ENCODE measurements around the gene ACSL3. TPM values are rescaled to one million over a fixed set of nuclear protein-coding genes. Genes with fewer than 3 reads are reported as not detected.

The ACSL3 gene
- total and polyA plus RNA-seq, 2 donors (not counting 1 experiment from before 2014, with no cell fraction given) = 6.7 to 46.0 TPM

GRCh38 chr2:222884805-222885424 is 24.1 kb downstream of the ACSL3 start:
- ATAC-seq (ENCODE audit: low read depth) (no peak), DNase-seq (no peak)
- no peak overlapping the region for H3K4me2 ChIP-seq (replicated peaks; ENCODE audit: low read depth, low read length, poor library complexity, severe bottlenecking)
- Mint-ChIP-seq H3K9me3 (ENCODE audit: insufficient read depth) (no peaks in the 10 kb centered on the region), H3K27me3 (no peaks in the 10 kb centered on the region), H3K4me1 (peaks cover 16% of the 10 kb centered on the region), H3K27ac (no peak overlapping the region), H3K4me3 (no peak overlapping the region)
- peaks cover 29% of the 10 kb centered on the region for H4K20me1 ChIP-seq (ENCODE audit: control insufficient read depth, insufficient read depth, low read length, poor library complexity, severe bottlenecking)
- no peak overlapping the region for H3K27ac ChIP-seq (ENCODE audit: low read length in 2 of 2)
- intact Hi-C loops (cut with micrococcal nuclease) = no loop called here
- no peak overlapping the region for H3K9ac ChIP-seq (ENCODE audit: low read length)
- CTCF ChIA-PET = no interaction called here
- peaks cover 0 to 5% of the 10 kb centered on the region in 2 experiments for H3K36me3 ChIP-seq (replicated peaks in 1 of 2; ENCODE audit: control extremely low read depth in 1 of 2, control insufficient read depth in 1 of 2, extremely low read depth in 1 of 2, insufficient read depth in 2 of 2, low read length in 1 of 2)
- H3K9me3 ChIP-seq (ENCODE audit: control extremely low read depth in 1 of 3, control insufficient read depth in 2 of 3, insufficient read depth in 1 of 3, low read length in 2 of 3) = no peaks in the 10 kb centered on the region
- H2AFZ ChIP-seq (ENCODE audit: insufficient read depth, low read depth, low read length, poor library complexity, severe bottlenecking) = no peak overlapping the region
- H3K4me3 ChIP-seq (ENCODE audit: control extremely low read depth in 1 of 5, extremely low read depth in 1 of 5, insufficient read depth in 1 of 5, low read depth in 2 of 5, low read length in 4 of 5) = no peak overlapping the region
- H3K4me1 ChIP-seq (ENCODE audit: control insufficient read depth in 2 of 2, insufficient read depth in 2 of 2, low read length in 2 of 2) = no peaks in the 10 kb centered on the region
- POLR2A ChIA-PET = no interaction called here
- H3K79me2 ChIP-seq (ENCODE audit: control insufficient read depth, insufficient read depth, low read length) = peaks cover 58% of the 10 kb centered on the region
- TF ChIP-seq EZH2 (IDR thresholded peaks at IDR 0.05; ENCODE audit: borderline replicate concordance, insufficient read depth, low read depth, low read length, poor library complexity, severe bottlenecking) = no peak
- no peak for TF ChIP-seq CTCF (IDR thresholded peaks at IDR 0.05)
- H3K27me3 ChIP-seq (replicated peaks in 1 of 4; ENCODE audit: control extremely low read depth in 1 of 4, control insufficient read depth in 3 of 4, insufficient read depth in 4 of 4, low read length in 3 of 4) = no peaks in the 10 kb centered on the region
- WGBS (ENCODE audit: insufficient coverage) = 100% methylated on average over 2 of the region's 5 CpGs

- Histone ChIP-seq H3K79me2 (ENCODE audit: control insufficient read depth, insufficient read depth, low read length) (peaks cover 50% of the 10 kb centered on the region), H3K4me1 (ENCODE audit: control insufficient read depth in 2 of 2, insufficient read depth in 2 of 2, low read length in 2 of 2) (no peaks in the 10 kb centered on the region), H3K4me3 (ENCODE audit: control extremely low read depth in 1 of 5, extremely low read depth in 1 of 5, insufficient read depth in 1 of 5, low read depth in 2 of 5, low read length in 4 of 5) (no peak overlapping the region), H3K36me3 (replicated peaks in 1 of 2; ENCODE audit: control extremely low read depth in 1 of 2, control insufficient read depth in 1 of 2, extremely low read depth in 1 of 2, insufficient read depth in 2 of 2, low read length in 1 of 2) (peaks cover 0 to 5% of the 10 kb centered on the region in 2 experiments), H3K9ac (ENCODE audit: low read length) (no peak overlapping the region), H3K27me3 (replicated peaks in 1 of 4; ENCODE audit: control extremely low read depth in 1 of 4, control insufficient read depth in 3 of 4, insufficient read depth in 4 of 4, low read length in 3 of 4) (no peaks in the 10 kb centered on the region), H3K9me3 (ENCODE audit: control extremely low read depth in 1 of 3, control insufficient read depth in 2 of 3, insufficient read depth in 1 of 3, low read length in 2 of 3) (no peaks in the 10 kb centered on the region), H3K27ac (ENCODE audit: low read length in 2 of 2) (no peak overlapping the region), H3K4me2 (replicated peaks; ENCODE audit: low read depth, low read length, poor library complexity, severe bottlenecking) (no peak overlapping the region), H2AFZ (ENCODE audit: insufficient read depth, low read depth, low read length, poor library complexity, severe bottlenecking) (no peak overlapping the region), H4K20me1 (ENCODE audit: control insufficient read depth, insufficient read depth, low read length, poor library complexity, severe bottlenecking) (peaks cover 18% of the 10 kb centered on the region)
- H3K4me3 Mint-ChIP-seq = no peak overlapping the region
- POLR2A ChIA-PET = no interaction called here
- ATAC-seq (ENCODE audit: low read depth) = no peak
- H3K4me1 Mint-ChIP-seq = peaks cover 14% of the 10 kb centered on the region
- WGBS (ENCODE audit: insufficient coverage) = no CpG with 5 or more reads among the region's 1 CpG
- CTCF ChIA-PET = no interaction called here
- H3K27me3 Mint-ChIP-seq = no peaks in the 10 kb centered on the region
- no peak for DNase-seq
- no peaks in the 10 kb centered on the region for H3K9me3 Mint-ChIP-seq (ENCODE audit: insufficient read depth)
- TF ChIP-seq EZH2 (IDR thresholded peaks at IDR 0.05; ENCODE audit: borderline replicate concordance, insufficient read depth, low read depth, low read length, poor library complexity, severe bottlenecking) (no peak), CTCF (IDR thresholded peaks at IDR 0.05) (no peak)
- intact Hi-C loops (cut with micrococcal nuclease) = no loop called here
- H3K27ac Mint-ChIP-seq = no peak overlapping the region
Observed at GRCh38 chr2:222887124-222887523, 26.3 kb downstream of the ACSL3 start.
